ENCODE data around the gene TSPEAR.

GRCh38 chr21:44579833-44580144, 131.6 kb downstream of the TSPEAR start:
- TF ChIP-seq CTCF (IDR thresholded peaks at IDR 0.05; ENCODE audit: insufficient read depth, low read length, poor library complexity, severe bottlenecking) (no peak), EZH2phosphoT487 (conservative IDR thresholded peaks at IDR 0.05; ENCODE audit: low read length) (no peak)

All from SU-DHL-6 (cell line).